H9 (cell line): Measurements from ENCODE around the gene DPF3. TPM values are rescaled to one million over a fixed set of nuclear protein-coding genes. Genes with fewer than 3 reads are reported as not detected.

Experiments
- DNase-seq: peaks from one replicate; pipeline ENCODE4 v3.0.0-alpha.2; 2017
- H2AFZ ChIP-seq: one replicate; pipeline ENCODE4 v1.6.1; 2013; ENCODE audit warnings: mild to moderate bottlenecking, low read length, control low read depth, moderate library complexity
- H2AK5ac ChIP-seq: 2 replicates; pipeline ENCODE4 v1.6.1; 2013; ENCODE audit warnings: low read length, control low read depth, mixed read lengths; ENCODE audit not compliant: insufficient read length
- H2BK120ac ChIP-seq: one replicate; pipeline ENCODE4 v1.6.1; 2013; ENCODE audit warnings: low read depth, mild to moderate bottlenecking, low read length, control low read depth, inconsistent platforms; ENCODE audit not compliant: poor library complexity, severe bottlenecking
- H2BK12ac ChIP-seq: 2 replicates; pipeline ENCODE4 v1.6.1; 2013; ENCODE audit warnings: low read length, control low read depth, mixed read lengths, low read depth; ENCODE audit not compliant: insufficient read length
- H2BK15ac ChIP-seq: 2 replicates; pipeline ENCODE4 v1.6.1; 2013; ENCODE audit warnings: low read depth, low read length, control low read depth
- H2BK20ac ChIP-seq: one replicate; pipeline ENCODE4 v1.6.1; 2013; ENCODE audit warnings: low read depth, mild to moderate bottlenecking, low read length, control low read depth, inconsistent platforms; ENCODE audit not compliant: poor library complexity, severe bottlenecking
- H2BK5ac ChIP-seq: 2 replicates; pipeline ENCODE4 v1.6.1; 2013; ENCODE audit warnings: low read length, control low read depth, mixed read lengths; ENCODE audit not compliant: insufficient read length
- H3K14ac ChIP-seq: 2 replicates; pipeline ENCODE4 v1.6.1; 2013; ENCODE audit warnings: low read length, control low read depth; ENCODE audit not compliant: insufficient read depth
- H3K18ac ChIP-seq: 2 replicates; pipeline ENCODE4 v1.6.1; 2013; ENCODE audit warnings: low read depth, mild to moderate bottlenecking, mixed read lengths, low read length, control low read depth; ENCODE audit not compliant: insufficient read length
- H3K23ac ChIP-seq: 2 replicates; pipeline ENCODE4 v1.6.1; 2013; ENCODE audit warnings: low read length, control low read depth, mixed read lengths, low read depth; ENCODE audit not compliant: insufficient read length
- H3K23me2 ChIP-seq: 2 replicates; pipeline ENCODE4 v1.6.1; 2013; ENCODE audit warnings: low read depth, mild to moderate bottlenecking, mixed read lengths, low read length, control low read depth; ENCODE audit not compliant: insufficient read length, poor library complexity, severe bottlenecking
- H3K27ac ChIP-seq: 2 replicates; pipeline ENCODE4 v1.5.1; 2013; ENCODE audit warnings: low read length, control low read depth, mixed read lengths, low read depth; ENCODE audit not compliant: insufficient read length
- H3K27me3 ChIP-seq: 2 replicates; pipeline ENCODE4 v1.6.1; 2013; ENCODE audit warnings: low read length, control low read depth, inconsistent platforms; ENCODE audit not compliant: insufficient read depth
- H3K4ac ChIP-seq: 2 replicates; pipeline ENCODE4 v1.6.1; 2013; ENCODE audit warnings: low read depth, mild to moderate bottlenecking, control low read depth, inconsistent platforms, low read length, moderate library complexity
- H3K4me1 ChIP-seq: 2 replicates; pipeline ENCODE4 v1.6.1; 2013; ENCODE audit warnings: low read length, control low read depth, inconsistent platforms; ENCODE audit not compliant: insufficient read depth
- H3K4me2 ChIP-seq: 2 replicates; pipeline ENCODE4 v1.6.1; 2013; ENCODE audit warnings: low read length, control low read depth, mixed read lengths; ENCODE audit not compliant: insufficient read length, insufficient read depth
- H3K56ac ChIP-seq: 2 replicates; pipeline ENCODE4 v1.6.1; 2013; ENCODE audit warnings: low read depth, mild to moderate bottlenecking, mixed read lengths, low read length, control low read depth; ENCODE audit not compliant: insufficient read length
- H3K79me1 ChIP-seq: 2 replicates; pipeline ENCODE4 v1.6.1; 2013; ENCODE audit warnings: low read depth, mild to moderate bottlenecking, moderate library complexity, low read length, control low read depth, inconsistent platforms; ENCODE audit not compliant: insufficient read depth, poor library complexity, severe bottlenecking
- H3K79me2 ChIP-seq: 2 replicates; pipeline ENCODE4 v1.6.1; 2013; ENCODE audit warnings: low read length, control low read depth, inconsistent platforms; ENCODE audit not compliant: insufficient read depth
- H3K9ac ChIP-seq: 2 replicates; pipeline ENCODE4 v1.6.1; 2013; ENCODE audit warnings: low read length, control low read depth, mixed read lengths; ENCODE audit not compliant: insufficient read length; ENCODE audit errors: extremely low read depth
- H3K9me3 ChIP-seq: one replicate; pipeline ENCODE4 v1.6.1; 2013; ENCODE audit warnings: low read depth, low read length, inconsistent platforms; ENCODE audit not compliant: control insufficient read depth
- H3T11ph ChIP-seq: one replicate; pipeline ENCODE4 v1.6.1; 2013; ENCODE audit warnings: mild to moderate bottlenecking, low read length, control low read depth, inconsistent platforms
- H4K20me1 ChIP-seq: one replicate; pipeline ENCODE4 v1.6.1; 2013; ENCODE audit not compliant: control insufficient read depth, insufficient read length, insufficient read depth
- H4K5ac ChIP-seq: 2 replicates; pipeline ENCODE4 v1.6.1; 2013; ENCODE audit warnings: low read depth, mild to moderate bottlenecking, mixed read lengths, low read length, control low read depth; ENCODE audit not compliant: insufficient read length
- H4K8ac ChIP-seq: replicated peaks from 2 replicates; pipeline ENCODE4 v1.6.1; 2013; ENCODE audit warnings: low read length, control low read depth, mixed read lengths, low read depth; ENCODE audit not compliant: insufficient read length
- H4K91ac ChIP-seq: 2 replicates; pipeline ENCODE4 v1.6.1; 2013; ENCODE audit warnings: low read depth, mild to moderate bottlenecking, moderate library complexity, mixed read lengths, low read length, control low read depth; ENCODE audit not compliant: insufficient read length
- H3K27ac Mint-ChIP-seq, 3 experiments: 2 replicates in 2 of 3; 3 replicates in 1 of 3; pipeline ENCODE4 v1.8.0; 2020 to 2021; ENCODE audit warnings: mixed read lengths in 3 of 3, mild to moderate bottlenecking in 1 of 3, moderate library complexity in 1 of 3
- H3K27me3 Mint-ChIP-seq: 2 replicates; pipeline ENCODE4 v1.8.0; 2021; ENCODE audit warnings: low read depth, mild to moderate bottlenecking, moderate library complexity, mixed read lengths
- H3K36me3 Mint-ChIP-seq, 3 experiments: 2 replicates in 2 of 3; 3 replicates in 1 of 3; pipeline ENCODE4 v1.8.0; 2020 to 2021; ENCODE audit warnings: low read depth in 3 of 3, mixed read lengths in 3 of 3; ENCODE audit not compliant: insufficient read depth in 1 of 3
- H3K4me1 Mint-ChIP-seq, 2 experiments: 2 replicates each; pipeline ENCODE4 v1.8.0; 2020; ENCODE audit warnings: mixed read lengths in 2 of 2
- H3K4me3 Mint-ChIP-seq, 2 experiments: 2 replicates in 1 of 2; 3 replicates in 1 of 2; pipeline ENCODE4 v1.8.0; 2020 to 2021; ENCODE audit warnings: mild to moderate bottlenecking in 2 of 2, mixed read lengths in 2 of 2, moderate library complexity in 1 of 2
- H3K9me3 Mint-ChIP-seq, 2 experiments: 2 replicates in 1 of 2; 3 replicates in 1 of 2; pipeline ENCODE4 v1.8.0; 2020; ENCODE audit warnings: mild to moderate bottlenecking in 2 of 2, mixed read lengths in 2 of 2, moderate library complexity in 1 of 2
- CTCF ChIP-seq: fragments of 200-600 bp; sonication (generic); conservative IDR thresholded peaks from 3 replicates; pipeline ENCODE4 v1.8.0; 2021; ENCODE audit warnings: antibody characterized with exemption, mild to moderate bottlenecking
- WGBS: extraction: QIAGEN DNeasy Blood & Tissue Kit; methylation state at CpG from one replicate; pipeline ENCODE4 v1.1.7; 2013; ENCODE audit warnings: missing lambda C conversion rate, low lambda C conversion rate, mixed read lengths; ENCODE audit not compliant: insufficient read length; ENCODE audit errors: extremely low coverage; 5-methylcytosine and 5-hydroxymethylcytosine counted together
- total RNA-seq: library from RNA; stranded (reverse); gene quantifications from 2 replicates; pipeline ENCODE4 v1.2.1, GENCODE V29; 2021

Gene DPF3
- total RNA-seq, 1 experiment from 2014 or later: not detected

DNA sequence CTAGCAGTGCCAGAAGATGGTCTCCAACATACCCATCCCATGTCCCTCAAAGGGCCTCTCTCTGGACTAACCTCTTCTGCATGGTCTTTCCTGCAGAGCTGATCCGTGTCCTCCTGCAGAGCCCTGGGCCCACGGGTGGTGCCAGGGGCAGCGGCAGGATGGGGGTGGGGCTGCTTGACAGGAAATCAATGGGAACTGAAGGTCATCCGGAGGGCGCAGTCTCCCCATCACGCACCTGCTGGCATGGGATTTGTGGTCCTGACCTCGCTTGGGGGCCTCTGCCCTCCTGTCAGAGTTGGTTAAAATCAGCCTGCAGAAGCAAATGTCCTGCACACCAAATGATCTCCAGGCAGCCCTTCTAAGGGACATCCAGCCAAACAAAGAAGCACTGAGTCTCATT, 110.2 kb downstream of the DPF3 start:
- Histone ChIP-seq H3K79me2 (no peaks in the 10 kb centered on the region), H2AK5ac (no peak overlapping the region), H2AFZ (no peak overlapping the region), H3K23ac (no peak overlapping the region), H3K27ac (no peak overlapping the region), H4K8ac (no peak overlapping the region), H2BK12ac (no peak overlapping the region), H2BK120ac (no peak overlapping the region), H4K20me1 (no peaks in the 10 kb centered on the region), H2BK5ac (no peak overlapping the region), H3K56ac (no peak overlapping the region), H2BK20ac (no peak overlapping the region), H3K18ac (no peak overlapping the region), H3K23me2 (no peaks in the 10 kb centered on the region), H3K4ac (no peak overlapping the region), H3K9ac (no peak overlapping the region), H3K4me2 (no peak overlapping the region), H3K4me1 (no peaks in the 10 kb centered on the region), H3T11ph (no peak overlapping the region), H4K5ac (no peak overlapping the region), H2BK15ac (no peak overlapping the region), H3K9me3 (no peaks in the 10 kb centered on the region), H4K91ac (no peak overlapping the region), H3K27me3 (no peaks in the 10 kb centered on the region), H3K14ac (no peak overlapping the region), H3K79me1 (no peaks in the 10 kb centered on the region)
- peaks cover under 1% of the 10 kb centered on the region; the same call in 1 of the 2 replicates for H3K27me3 Mint-ChIP-seq
- H3K4me1 Mint-ChIP-seq: peaks cover 10 to 12% of the 10 kb centered on the region in 2 experiments; a peak in 3 of 4 replicates
- no peaks in the 10 kb centered on the region for H3K36me3 Mint-ChIP-seq
- TF ChIP-seq CTCF: no peak
- no peak overlapping the region for H3K4me3 Mint-ChIP-seq
- no peak for DNase-seq
- no CpG with 5 or more reads among the region's 7 CpGs for WGBS
- H3K9me3 Mint-ChIP-seq: peaks cover 0 to 2% of the 10 kb centered on the region in 2 experiments; a peak in 1 of 5 replicates
- H3K27ac Mint-ChIP-seq: peak overlapping the region in 1 of 3 experiments; percentile 59; a peak in 1 of 7 replicates
